LHCN-M2 (cell line): ENCODE results near the gene ANKRD62. TPM values are rescaled to one million over a fixed set of nuclear protein-coding genes. Genes with fewer than 3 reads are reported as not detected.

Source experiments
- total RNA-seq: library from RNA; depleted of rRNA; stranded (reverse); fragments of >200 nt; gene quantifications from 2 replicates; pipeline ENCODE4 v1.2.3, GENCODE V29; 2014; rRNA removed

ANKRD62 gene
- total RNA-seq, 1 experiment from 2014 or later, result not detected

Other genes starting within 250 kb of the ANKRD62 start
- 37.6 and 42.5 TPM in 2 replicates for gene CHMP1B, start 242.4 kb upstream of the ANKRD62 start, total RNA-seq
- gene MPPE1, start 185.5 kb upstream of the ANKRD62 start, total RNA-seq, result 28.9 and 29.0 TPM in 2 replicates
- 15.9 and 16.8 TPM in 2 replicates for gene IMPA2, start 112.3 kb upstream of the ANKRD62 start, total RNA-seq
- gene CIDEA, start 160.5 kb downstream of the ANKRD62 start, total RNA-seq, result not detected in 2 replicates
- 726 and 794 TPM in 2 replicates for gene TUBB6, start 214.4 kb downstream of the ANKRD62 start, total RNA-seq